MM.1S (cell line): ENCODE data around the gene TWF2.

Experiments used
- DNase-seq: peaks from one replicate; pipeline ENCODE4 v3.0.0-alpha.2; 2015
- H2AFZ ChIP-seq: fragments of 300-600 bp; sonication (generic); 2 replicates; pipeline ENCODE4 v1.6.0; 2016; ENCODE audit warnings: antibody characterized with exemption, low read length
- H3F3A ChIP-seq: fragments of 300-600 bp; sonication (generic); 2 replicates; pipeline ENCODE4 v1.6.1; 2016; ENCODE audit warnings: mild to moderate bottlenecking, antibody characterized with exemption, low read length, moderate library complexity, mixed read lengths; ENCODE audit not compliant: insufficient read depth
- H3K27ac ChIP-seq: fragments of 300-600 bp; sonication (generic); 2 replicates; pipeline ENCODE4 v1.5.1; 2016; ENCODE audit warnings: mild to moderate bottlenecking, low read length
- H3K27me3 ChIP-seq: fragments of 300-600 bp; sonication (generic); replicated peaks from 2 replicates; pipeline ENCODE4 v1.6.0; 2016; ENCODE audit warnings: low read length; ENCODE audit not compliant: insufficient read depth
- H3K36me3 ChIP-seq: fragments of 300-600 bp; sonication (generic); replicated peaks from 2 replicates; pipeline ENCODE4 v1.6.1; 2016; ENCODE audit warnings: mild to moderate bottlenecking, low read length, mixed read lengths; ENCODE audit not compliant: insufficient read depth
- H3K4me1 ChIP-seq: fragments of 300-600 bp; sonication (generic); 2 replicates; pipeline ENCODE4 v1.6.1; 2016; ENCODE audit warnings: low read length, mixed read lengths
- H3K4me2 ChIP-seq: fragments of 300-600 bp; sonication (generic); 2 replicates; pipeline ENCODE4 v1.6.0; 2016; ENCODE audit warnings: low read depth, low read length
- H3K4me3 ChIP-seq: fragments of 300-600 bp; sonication (generic); 2 replicates; pipeline ENCODE4 v1.5.1; 2016; ENCODE audit warnings: low read length, mixed read lengths
- H3K79me2 ChIP-seq: fragments of 300-600 bp; sonication (generic); 2 replicates; pipeline ENCODE4 v1.6.1; 2016; ENCODE audit warnings: mixed run types, low read length, mixed read lengths
- H3K9ac ChIP-seq: fragments of 300-600 bp; sonication (generic); 2 replicates; pipeline ENCODE4 v1.6.1; 2016; ENCODE audit warnings: low read length, mixed read lengths
- H3K9me2 ChIP-seq: fragments of 300-600 bp; sonication (generic); replicated peaks from 2 replicates; pipeline ENCODE4 v1.6.1; 2016; ENCODE audit warnings: mild to moderate bottlenecking, low read length, mixed read lengths; ENCODE audit not compliant: insufficient read depth
- H3K9me3 ChIP-seq: fragments of 300-600 bp; sonication (generic); replicated peaks from 2 replicates; pipeline ENCODE4 v1.6.1; 2016; ENCODE audit warnings: mild to moderate bottlenecking, low read length, mixed read lengths; ENCODE audit not compliant: insufficient read depth
- H4K20me1 ChIP-seq: fragments of 300-600 bp; sonication (generic); 2 replicates; pipeline ENCODE4 v1.6.1; 2016; ENCODE audit warnings: mild to moderate bottlenecking, low read length, moderate library complexity, mixed read lengths; ENCODE audit not compliant: insufficient read depth
- CTCF ChIP-seq: fragments of 300-600 bp; sonication (generic); IDR thresholded peaks from 2 replicates; pipeline ENCODE4 v1.5.1; 2016; ENCODE audit warnings: antibody characterized with exemption, low read length, mixed read lengths
- EZH2 ChIP-seq: fragments of 300-600 bp; sonication (generic); optimal IDR thresholded peaks from 2 replicates; pipeline ENCODE3; 2017; ENCODE audit warnings: low read depth, mild to moderate bottlenecking, antibody characterized with exemption, low read length, mixed read lengths
- EZH2phosphoT487 ChIP-seq: fragments of 300-600 bp; sonication (generic); IDR thresholded peaks from 2 replicates; pipeline ENCODE4 v1.6.1; 2018; ENCODE audit warnings: antibody characterized with exemption, low read length

Gene TWF2

DNA sequence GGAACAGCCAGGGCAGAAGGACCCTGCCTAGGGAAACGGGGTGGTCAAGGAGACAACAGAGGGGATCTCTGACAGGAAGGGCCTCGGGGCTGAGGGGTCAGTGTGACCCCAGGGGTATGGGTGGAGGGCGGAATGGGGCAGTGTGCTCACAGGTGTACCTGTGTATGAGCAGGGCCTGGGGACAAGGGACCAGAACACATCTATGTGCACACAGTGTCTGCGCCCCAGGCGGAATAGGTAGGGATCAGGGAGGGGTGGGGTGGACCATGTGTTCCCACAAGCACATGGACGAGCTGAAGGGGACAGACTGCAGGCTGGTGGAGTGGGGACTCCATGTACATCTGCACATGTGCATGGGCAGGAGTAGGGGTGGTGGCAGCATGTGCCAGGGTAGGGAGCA, 8.5 kb downstream of the TWF2 start:
- 0 out of 2 replicates have a peak, but pooled peaks cover 3% of the 10 kb centered on the region for H3K79me2 ChIP-seq
- no peak overlapping the region for H3K4me2 ChIP-seq
- no peaks in the 10 kb centered on the region for H3K27me3 ChIP-seq
- DNase-seq: no peak
- no peaks in the 10 kb centered on the region for H3K9me2 ChIP-seq
- H3K9ac ChIP-seq: no peak overlapping the region
- H3K36me3 ChIP-seq: no peaks in the 10 kb centered on the region
- TF ChIP-seq CTCF (no peak), EZH2 (no peak), EZH2phosphoT487 (no peak)
- peaks cover under 1% of the 10 kb centered on the region; the same call in 1 of the 2 replicates for H3F3A ChIP-seq
- no peaks in the 10 kb centered on the region for H4K20me1 ChIP-seq
- H2AFZ ChIP-seq: no peak overlapping the region
- H3K4me3 ChIP-seq: no peak overlapping the region
- no peak overlapping the region for H3K27ac ChIP-seq
- H3K4me1 ChIP-seq: peaks cover 14% of the 10 kb centered on the region
- no peaks in the 10 kb centered on the region for H3K9me3 ChIP-seq

DNA sequence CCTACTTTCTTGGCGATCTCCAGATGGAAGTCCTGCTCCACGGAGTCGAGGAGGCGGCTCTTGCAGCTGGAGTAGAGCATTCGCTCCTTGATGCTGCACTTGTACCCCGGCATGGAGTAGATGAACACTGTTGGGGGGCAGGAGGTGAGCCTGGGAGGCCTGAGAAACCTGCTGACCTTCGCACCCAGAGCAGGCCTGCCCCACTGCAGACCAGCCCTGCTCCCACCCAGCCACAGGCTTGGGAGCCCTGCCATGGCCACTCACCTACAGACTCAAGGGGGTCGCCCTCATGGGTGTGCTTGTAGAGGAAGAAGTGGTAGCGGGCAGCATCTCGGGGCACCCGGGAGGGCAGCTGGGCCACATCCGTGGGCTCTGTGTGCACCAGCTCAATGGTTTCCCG, 9.3 kb downstream of the TWF2 start:
- Histone ChIP-seq H3K27me3 (no peaks in the 10 kb centered on the region), H2AFZ (no peak overlapping the region), H4K20me1 (no peaks in the 10 kb centered on the region), H3K9me3 (no peaks in the 10 kb centered on the region), H3K79me2 (0 out of 2 replicates have a peak, but pooled peaks cover 3% of the 10 kb centered on the region), H3K36me3 (no peaks in the 10 kb centered on the region), H3F3A (peaks cover 2% of the 10 kb centered on the region; the same call in 1 of the 2 replicates), H3K27ac (no peak overlapping the region), H3K4me1 (peaks cover 17% of the 10 kb centered on the region), H3K4me3 (no peak overlapping the region), H3K9ac (no peak overlapping the region), H3K9me2 (no peaks in the 10 kb centered on the region), H3K4me2 (no peak overlapping the region)
- TF ChIP-seq EZH2: no peak
- TF ChIP-seq EZH2phosphoT487: no peak
- no peak for TF ChIP-seq CTCF
- DNase-seq: no peak

DNA sequence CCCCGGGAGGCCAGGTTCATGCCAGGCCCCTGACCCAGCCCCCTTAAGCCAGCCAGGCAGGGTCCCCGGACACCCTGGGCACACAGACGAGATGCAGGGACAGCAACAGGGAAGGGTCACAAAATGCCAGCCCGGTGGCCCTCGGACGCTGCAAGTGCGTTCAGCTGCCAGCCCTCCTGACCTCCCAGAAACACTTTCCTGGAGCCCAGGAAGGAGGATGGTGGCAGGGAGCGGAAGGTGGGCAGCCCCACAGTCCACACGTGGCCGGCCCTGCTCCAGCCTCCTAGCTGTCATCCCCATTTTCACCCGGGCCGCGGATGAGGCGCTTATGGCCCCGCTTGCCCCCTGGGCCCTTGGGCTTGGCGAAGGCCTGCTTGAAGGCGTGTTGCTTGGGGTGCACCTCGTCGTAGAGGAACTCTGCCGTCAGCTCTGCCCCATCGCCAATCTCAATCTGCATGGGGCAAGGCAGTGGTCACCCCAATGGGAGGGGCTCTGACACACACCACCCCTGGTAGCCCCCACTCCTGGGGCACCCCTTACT, 10.1 kb downstream of the TWF2 start:
- no peak overlapping the region for H2AFZ ChIP-seq
- no peaks in the 10 kb centered on the region for H3K27me3 ChIP-seq
- no peaks in the 10 kb centered on the region for H3K9me3 ChIP-seq
- peaks cover 2% of the 10 kb centered on the region; the same call in 1 of the 2 replicates for H3F3A ChIP-seq
- no peak for DNase-seq
- no peak overlapping the region for H3K4me3 ChIP-seq
- no peaks in the 10 kb centered on the region for H3K9me2 ChIP-seq
- H3K79me2 ChIP-seq: 0 out of 2 replicates have a peak, but pooled peaks cover 3% of the 10 kb centered on the region
- no peak overlapping the region for H3K27ac ChIP-seq
- no peaks in the 10 kb centered on the region for H4K20me1 ChIP-seq
- no peak overlapping the region for H3K9ac ChIP-seq
- no peak for TF ChIP-seq EZH2phosphoT487
- no peak for TF ChIP-seq CTCF
- no peak for TF ChIP-seq EZH2
- no peaks in the 10 kb centered on the region for H3K36me3 ChIP-seq
- no peak overlapping the region for H3K4me2 ChIP-seq
- peaks cover 17% of the 10 kb centered on the region for H3K4me1 ChIP-seq
